Measurements from ENCODE around the gene OR51B5. TPM values are rescaled to one million over a fixed set of nuclear protein-coding genes. Genes with fewer than 3 reads are reported as not detected.

OR51B5 gene
- total and polyA plus RNA-seq, 7 donors, result 1.3 TPM; not detected in 6

GRCh38 chr11:5307256-5308019 lies 35.9 kb downstream of the OR51B5 start:
- intact Hi-C loops (cut with DNase I), result no loop called here
- no peak for DNase-seq
- H3K4me3 ChIP-seq, result no peak overlapping the region
- TF ChIP-seq POLR2A (IDR thresholded peaks at IDR 0.05) (no peak), EP300 (IDR thresholded peaks at IDR 0.05) (no peak)
- H3K27ac ChIP-seq, result no peak overlapping the region
- no peaks in the 10 kb centered on the region for H3K36me3 ChIP-seq
- 19 to 75% methylated on average over 2 of the region's 2 CpGs for WGBS, 2 donors
- H3K4me1 ChIP-seq, result no peaks in the 10 kb centered on the region
- H3K27me3 ChIP-seq, result no peaks in the 10 kb centered on the region
- H3K9me3 ChIP-seq, result no peaks in the 10 kb centered on the region

GRCh38 chr11:5304046-5304445 lies 39.3 kb downstream of the OR51B5 start:
- no peaks in the 10 kb centered on the region for H3K36me3 ChIP-seq
- no peak overlapping the region for H3K4me3 ChIP-seq
- TF ChIP-seq CTCF (IDR thresholded peaks at IDR 0.05) (no peak), POLR2AphosphoS5 (IDR thresholded peaks at IDR 0.05) (no peak), EP300 (IDR thresholded peaks at IDR 0.05) (no peak), POLR2A (IDR thresholded peaks at IDR 0.05) (no peak)
- no peak for DNase-seq
- no peak overlapping the region for H3K27ac ChIP-seq
- no peaks in the 10 kb centered on the region for H3K4me1 ChIP-seq
- H3K27me3 ChIP-seq, result no peaks in the 10 kb centered on the region
- intact Hi-C loops (cut with DNase I), result no loop called here
- H3K9me3 ChIP-seq, result no peaks in the 10 kb centered on the region
- 42 to 94% methylated on average over 1 of the region's 1 CpG for WGBS, 2 donors

GRCh38 chr11:5303626-5304025 lies 39.7 kb downstream of the OR51B5 start:
- Histone ChIP-seq H3K27ac (no peak overlapping the region), H3K27me3 (no peaks in the 10 kb centered on the region), H3K36me3 (no peaks in the 10 kb centered on the region), H3K4me3 (no peak overlapping the region), H3K9me3 (no peaks in the 10 kb centered on the region), H3K4me1 (no peaks in the 10 kb centered on the region)
- intact Hi-C loops (cut with DNase I), result no loop called here
- TF ChIP-seq POLR2AphosphoS5 (IDR thresholded peaks at IDR 0.05) (no peak), EP300 (IDR thresholded peaks at IDR 0.05) (no peak), CTCF (IDR thresholded peaks at IDR 0.05) (no peak), POLR2A (IDR thresholded peaks at IDR 0.05) (no peak)
- no peak for DNase-seq
- WGBS, 2 donors, result 72 to 88% methylated on average over 5 of the region's 5 CpGs

- H3K4me3 ChIP-seq, result no peak within 1 kb of the TSS
- no peaks in the 10 kb centered on the region for H3K9me3 ChIP-seq
- no peaks in the 10 kb centered on the region for H3K4me1 ChIP-seq
- intact Hi-C loops (cut with DNase I), result no loop called here
- no peak within 1 kb of the TSS for H3K27ac ChIP-seq
- H3K27me3 ChIP-seq, result no peaks in the 10 kb centered on the region
- TF ChIP-seq POLR2AphosphoS5 (IDR thresholded peaks at IDR 0.05) (no peak), POLR2A (IDR thresholded peaks at IDR 0.05) (no peak), CTCF (IDR thresholded peaks at IDR 0.05) (no peak), EP300 (IDR thresholded peaks at IDR 0.05) (no peak)
- WGBS, 2 donors, result 83 to 88% methylated on average over 2 of the region's 2 CpGs
- H3K36me3 ChIP-seq, result no peaks in the 10 kb centered on the region
- no peak for DNase-seq
Measured at GRCh38 chr11:5301846-5302245, 41.5 kb downstream of the OR51B5 start, which contains the start of gene OR51B4. TSS of gene OR51B4 (minus strand) at chr11:5301946. CDS start at chr11:5301946, 0 bp downstream.

- no peaks in the 10 kb centered on the region for H3K27me3 ChIP-seq
- H3K4me1 ChIP-seq, result no peaks in the 10 kb centered on the region
- H3K4me3 ChIP-seq, result no peak overlapping the region
- no peaks in the 10 kb centered on the region for H3K36me3 ChIP-seq
- intact Hi-C loops (cut with DNase I), result no loop called here
- H3K27ac ChIP-seq, result no peak overlapping the region
- TF ChIP-seq POLR2AphosphoS5 (IDR thresholded peaks at IDR 0.05) (no peak), POLR2A (IDR thresholded peaks at IDR 0.05) (no peak), CTCF (IDR thresholded peaks at IDR 0.05) (no peak), EP300 (IDR thresholded peaks at IDR 0.05) (no peak)
- no peaks in the 10 kb centered on the region for H3K9me3 ChIP-seq
- WGBS, 2 donors, result 54 to 72% methylated on average over 3 of the region's 3 CpGs
- no peak for DNase-seq
Measured at GRCh38 chr11:5300251-5300650, 43.1 kb downstream of the OR51B5 start.

Data from sigmoid colon (tissue), 7 donors.